ENCODE results near the gene ZIC3. TPM values are rescaled to one million over a fixed set of nuclear protein-coding genes. Genes with fewer than 3 reads are reported as not detected.
A peak's percentile ranks its signal among the peaks of the same experiment; 100 is the strongest.
"Not testable (repeated sequence)": the region's sequence is repeated elsewhere in the genome, so short reads cannot be mapped to it uniquely, and the experiment has no call there.

The ZIC3 gene
- total RNA-seq (2014; rRNA removed; shearing (Covaris generic)) = 0.02 TPM in 1 of 2 replicates, not detected in the other

GRCh38 chrX:137565921-137566745, at the start of gene ZIC3:
TSS of gene ZIC3 (plus strand) at chrX:137566127. CDS start at chrX:137566692, 565 bp downstream.
- DNase-seq (ENCODE audit: low spot score) = peak; percentile 33

- DNase-seq (ENCODE audit: low spot score) = no peak
These were observed 46.5 kb upstream of the ZIC3 start for GRCh38 chrX:137519459-137519858.

- DNase-seq (ENCODE audit: low spot score) = no peak
These were observed 19.9 kb upstream of the ZIC3 start for GRCh38 chrX:137545711-137546651.

- DNase-seq (ENCODE audit: low spot score) = no peak
These were observed 18.6 kb upstream of the ZIC3 start for GRCh38 chrX:137547291-137547690.

DNA sequence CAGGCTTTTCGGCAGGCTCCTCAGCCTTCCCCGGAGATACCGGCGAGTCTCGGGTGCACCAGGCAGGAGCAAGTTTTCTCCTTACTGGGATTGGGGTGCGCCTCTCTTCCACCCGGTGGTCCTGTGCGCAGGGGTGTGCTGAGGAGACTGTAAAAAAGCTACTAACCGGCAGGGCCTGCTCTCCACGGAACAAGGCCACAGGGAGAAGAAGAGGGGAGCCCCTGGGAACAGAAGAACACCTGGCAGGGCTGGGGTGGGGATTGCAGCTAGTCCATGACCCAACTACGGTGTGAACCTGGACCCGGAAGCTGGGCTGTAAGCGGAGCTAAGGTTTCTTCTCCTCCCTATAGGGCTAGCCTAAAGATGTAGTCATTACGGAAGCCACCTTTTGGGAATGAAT, 17.7 kb upstream of the ZIC3 start:
- DNase-seq (ENCODE audit: low spot score) = no peak

DNA sequence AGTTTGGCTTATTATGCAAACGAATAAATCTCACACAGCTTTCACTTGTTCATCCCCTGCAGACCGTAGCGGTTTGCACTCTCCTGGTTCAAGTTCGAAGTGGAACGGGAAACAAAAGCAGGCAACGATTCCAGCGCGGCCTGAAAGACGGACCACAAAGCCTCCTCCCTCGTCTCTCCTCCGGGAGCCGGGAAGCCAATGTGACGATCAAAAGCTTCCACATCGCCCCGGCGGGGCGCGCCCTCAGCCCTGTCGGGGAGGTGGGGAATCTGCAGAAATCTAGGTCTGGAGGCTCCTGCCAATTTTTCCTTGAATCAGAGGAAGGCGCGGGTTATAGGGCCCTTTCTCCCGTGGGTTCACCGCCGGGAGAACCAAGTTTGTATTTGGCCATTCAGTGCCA, 16.9 kb upstream of the ZIC3 start:
- no peak for DNase-seq (ENCODE audit: low spot score)

- DNase-seq (ENCODE audit: low spot score) = no peak
These were observed 15.9 kb upstream of the ZIC3 start for GRCh38 chrX:137549851-137550664.

- no peak for DNase-seq (ENCODE audit: low spot score)
These were observed 15.2 kb upstream of the ZIC3 start for GRCh38 chrX:137550665-137551261.

DNA sequence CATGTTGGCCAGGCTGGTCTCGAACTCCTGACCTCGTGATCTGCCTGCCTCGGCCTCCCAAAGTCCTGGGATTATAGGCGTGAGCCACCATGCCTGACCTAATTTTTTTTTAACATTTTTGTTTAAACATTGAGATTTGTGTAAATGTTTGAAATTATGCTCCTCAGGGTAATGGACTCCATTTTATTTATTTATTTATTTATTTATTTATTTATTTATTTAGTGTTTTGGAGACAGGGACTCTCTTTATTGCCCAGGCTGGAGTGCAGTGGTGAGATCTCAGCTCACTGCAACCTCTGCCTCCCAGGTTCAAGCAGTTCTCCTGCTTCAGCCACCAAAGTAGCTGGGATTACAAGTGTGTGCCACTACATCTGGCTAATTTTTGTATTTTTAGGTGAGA, 13.8 kb upstream of the ZIC3 start:
- not testable (repeated sequence) for DNase-seq (ENCODE audit: low spot score)

- DNase-seq (ENCODE audit: low spot score) = no peak
These were observed 3.8 kb upstream of the ZIC3 start for GRCh38 chrX:137562096-137562495.

DNA sequence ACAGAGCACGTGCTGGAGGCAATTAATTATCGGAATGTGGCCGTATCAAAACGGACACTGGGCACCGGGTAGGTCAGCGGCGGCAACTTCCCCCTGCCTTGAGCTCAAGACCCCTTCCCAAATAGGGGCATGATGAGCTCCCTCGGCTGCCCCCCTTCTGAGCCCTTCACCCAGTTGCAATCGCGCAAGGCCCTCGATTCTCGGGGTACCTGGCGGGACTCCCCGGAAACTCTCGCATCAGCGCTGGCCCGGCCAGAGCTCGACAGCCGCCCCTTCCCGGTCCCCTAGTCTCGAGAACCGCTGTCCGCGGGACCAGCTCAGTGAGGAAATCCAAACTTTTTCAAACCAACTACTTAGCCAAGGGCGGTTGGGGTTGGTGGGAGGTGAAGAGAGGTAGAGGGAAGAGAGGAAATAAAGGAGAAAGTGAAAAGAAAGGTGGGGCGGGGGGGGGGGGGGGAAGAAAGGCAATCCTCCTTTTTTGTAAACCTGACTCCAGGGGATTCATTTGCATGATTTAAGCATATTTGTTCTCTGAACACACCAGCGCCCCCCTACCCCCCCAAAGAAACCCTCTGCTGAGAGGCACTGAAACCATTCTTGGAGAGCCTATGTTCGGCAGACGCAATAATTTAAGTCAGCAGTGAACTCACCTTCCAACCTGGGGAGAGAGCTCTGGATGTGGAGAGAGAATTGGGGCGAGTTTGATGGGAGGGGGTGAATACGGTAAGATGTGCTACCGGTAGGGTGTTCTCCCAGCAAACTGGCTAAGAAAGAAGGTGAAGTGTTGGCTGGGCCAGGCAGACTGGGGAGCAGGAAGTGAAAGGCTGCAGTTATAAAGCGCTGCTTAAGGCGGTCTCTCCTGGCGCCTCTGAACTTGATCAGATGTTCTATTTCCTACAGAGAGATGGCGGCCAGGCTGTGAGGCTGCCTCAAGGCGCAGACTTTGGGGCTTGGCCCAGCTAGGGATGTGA, 2.0 kb upstream of the ZIC3 start:
- DNase-seq (ENCODE audit: low spot score) = no peak

GRCh38 chrX:137565318-137565904, 516 bp upstream of the ZIC3 start:
- no peak for DNase-seq (ENCODE audit: low spot score)

- DNase-seq (ENCODE audit: low spot score) = no peak
These were observed 1.1 kb downstream of the ZIC3 start for GRCh38 chrX:137566746-137567679.

GRCh38 chrX:137567682-137568232, 1.8 kb downstream of the ZIC3 start:
- DNase-seq (ENCODE audit: low spot score) = no peak

DNA sequence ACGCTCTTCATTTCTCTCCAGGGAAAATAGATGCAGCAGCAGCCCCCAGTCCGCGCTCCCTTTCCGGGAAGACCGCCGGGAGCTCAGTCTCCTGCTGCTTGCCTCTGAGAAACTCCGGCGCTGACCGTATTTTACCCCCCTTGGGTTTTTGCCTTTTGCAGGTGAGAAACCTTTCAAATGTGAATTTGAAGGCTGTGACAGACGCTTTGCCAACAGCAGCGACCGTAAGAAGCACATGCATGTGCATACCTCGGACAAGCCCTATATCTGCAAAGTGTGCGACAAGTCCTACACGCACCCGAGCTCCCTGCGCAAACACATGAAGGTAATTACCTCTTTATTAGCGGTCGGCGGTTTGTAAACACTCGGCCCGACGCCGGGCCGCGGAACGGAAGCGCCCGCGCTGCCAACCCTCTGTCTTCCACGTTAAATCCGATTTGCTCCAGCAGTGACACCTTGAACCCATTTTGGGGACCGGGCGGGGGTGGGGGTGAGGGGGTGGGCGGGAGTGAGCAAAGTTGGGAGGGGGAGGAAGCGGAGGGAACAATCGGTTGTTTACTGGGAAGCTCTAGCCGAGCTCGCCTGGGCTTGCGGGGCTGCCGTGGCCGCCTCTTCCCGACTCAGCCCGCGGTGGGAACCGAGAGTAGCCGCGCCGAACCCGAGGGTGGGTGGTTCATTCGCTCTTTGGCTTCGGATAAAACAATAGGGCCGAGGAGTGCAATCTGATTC, 3.0 kb downstream of the ZIC3 start:
- DNase-seq (ENCODE audit: low spot score) = no peak

GRCh38 chrX:137569470-137569891, 3.6 kb downstream of the ZIC3 start:
- DNase-seq (ENCODE audit: low spot score) = no peak

DNA sequence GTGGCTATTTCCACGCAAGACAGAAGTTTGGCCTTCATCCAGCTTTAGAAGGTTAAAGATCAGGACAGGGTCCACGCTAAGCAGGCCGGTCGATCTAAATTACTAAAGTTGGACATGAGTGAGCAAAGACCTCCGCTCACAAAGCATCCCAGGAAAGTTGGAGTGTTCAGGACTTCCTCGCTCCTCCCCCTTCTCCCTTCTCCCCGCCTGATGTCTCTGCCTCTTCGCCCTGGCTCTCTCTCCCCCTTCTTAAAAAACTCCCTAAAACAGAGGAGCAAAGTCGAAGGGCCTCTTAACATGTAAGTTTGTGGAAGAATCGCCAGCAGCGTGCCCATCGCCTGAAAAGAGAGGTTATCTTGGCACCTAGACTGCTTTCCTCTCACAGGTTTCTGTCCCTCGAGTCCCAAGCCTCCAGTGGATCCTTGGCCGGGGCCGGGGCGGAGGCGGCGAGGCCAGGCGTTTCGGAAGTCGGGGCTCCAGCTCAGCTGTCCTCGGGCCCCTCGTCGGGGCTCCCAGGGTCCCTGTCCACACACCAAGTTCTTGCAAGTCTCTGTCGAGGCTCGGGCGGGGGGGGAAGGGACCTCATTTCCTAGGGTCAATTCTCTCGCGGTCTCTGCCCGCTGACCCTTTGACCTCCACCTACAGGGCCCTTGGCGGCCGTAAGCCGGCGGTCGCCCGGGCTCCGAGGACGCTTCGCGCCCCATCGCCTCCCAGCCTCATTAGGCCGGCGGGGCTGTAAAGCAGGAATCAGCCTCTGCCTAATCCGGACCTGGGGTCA, 7.6 kb downstream of the ZIC3 start:
- no peak for DNase-seq (ENCODE audit: low spot score)
